GDM1 (cell line): ENCODE measurements around the gene PUM1.
"Not testable (repeated sequence)": the region's sequence is repeated elsewhere in the genome, so short reads cannot be mapped to it uniquely, and the experiment has no call there.

Source experiments
- DNase-seq: peaks from one replicate; lab custom pipeline; 2025; lab: John Stamatoyannopoulos, UW

PUM1 gene

GRCh38 chr1:30995990-30996612, 69.4 kb downstream of the PUM1 start:
- DNase-seq, result no peak

GRCh38 chr1:30991862-30992606, 73.5 kb downstream of the PUM1 start:
- DNase-seq, result no peak

DNA sequence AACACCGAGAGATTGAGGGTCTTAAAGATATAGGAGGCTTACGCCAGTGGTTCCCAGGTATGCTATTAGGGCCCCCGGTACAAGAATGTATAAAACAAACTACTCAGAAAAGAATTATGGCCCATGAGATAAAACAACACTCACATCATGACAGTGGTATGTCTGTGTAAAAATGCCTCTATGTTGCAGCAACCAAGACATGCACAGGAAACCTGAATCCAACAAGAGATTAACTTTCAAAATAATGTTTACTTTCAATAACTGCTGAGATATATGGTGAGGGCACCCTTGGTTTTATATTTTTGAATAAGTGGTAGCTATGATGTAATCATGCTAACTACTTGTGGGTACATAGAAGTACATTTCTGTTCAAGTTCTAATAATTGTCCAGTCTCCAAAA, 74.9 kb downstream of the PUM1 start:
- no peak for DNase-seq

- DNase-seq, result no peak
These were observed 77.5 kb downstream of the PUM1 start for GRCh38 chr1:30988045-30988444.

- DNase-seq, result no peak
These were observed 78.8 kb downstream of the PUM1 start for GRCh38 chr1:30986755-30987154.

- no peak for DNase-seq
These were observed 80.5 kb downstream of the PUM1 start for GRCh38 chr1:30984991-30985503.

DNA sequence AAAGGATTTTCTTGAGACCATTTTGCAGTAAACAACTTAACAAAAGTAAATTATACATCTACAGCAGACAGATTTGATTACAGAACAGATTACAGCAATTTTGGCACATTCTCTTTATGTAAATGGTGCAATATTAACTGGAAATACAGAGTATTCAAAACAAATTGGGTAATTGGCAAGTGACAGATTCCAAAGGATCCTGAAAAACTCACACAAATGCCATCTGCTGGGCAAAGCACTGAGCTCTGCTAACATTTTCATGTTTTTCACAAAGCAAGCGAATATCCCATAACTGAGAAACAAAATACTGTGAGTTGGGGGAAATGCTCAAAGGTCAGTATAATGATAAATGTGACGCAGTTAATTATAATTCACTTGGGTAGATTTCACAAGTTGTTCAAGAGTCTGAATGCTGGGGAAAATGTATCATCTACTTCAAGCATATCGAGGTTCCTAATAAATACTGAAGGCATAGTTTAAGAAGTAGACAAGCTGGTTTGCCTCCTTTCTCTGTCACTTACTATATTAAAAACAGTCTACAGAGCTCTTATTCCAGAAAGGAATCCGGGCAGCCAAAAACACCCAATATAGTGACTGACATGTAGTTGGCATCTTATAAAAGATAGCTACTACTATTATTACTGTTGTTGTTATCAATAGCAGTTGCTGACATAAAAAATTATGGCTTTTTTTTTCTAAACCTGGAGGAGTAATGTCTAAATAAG, 81.2 kb downstream of the PUM1 start:
- DNase-seq, result no peak

- no peak for DNase-seq
These were observed 82.6 kb downstream of the PUM1 start for GRCh38 chr1:30982937-30983336.

- DNase-seq, result no peak
These were observed 83.1 kb downstream of the PUM1 start for GRCh38 chr1:30982431-30982830.

DNA sequence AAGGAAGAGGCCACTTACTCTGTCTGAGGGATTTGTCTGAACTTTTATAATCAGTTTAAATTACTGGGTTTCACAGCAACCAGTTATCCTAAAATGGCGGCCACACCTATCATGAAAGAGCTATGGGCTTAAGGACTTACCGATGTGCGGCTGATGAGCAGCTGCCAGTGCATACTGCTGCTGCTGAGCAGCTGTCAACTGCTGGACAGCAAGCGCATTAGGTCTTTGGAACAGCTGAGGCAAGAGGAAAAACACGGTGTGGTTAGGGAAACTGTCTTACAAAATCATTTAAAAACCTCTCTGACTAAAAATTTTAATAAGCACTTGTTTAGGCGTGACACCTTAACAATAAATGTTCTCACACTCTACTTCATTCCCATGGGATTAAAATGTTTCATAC, 84.3 kb downstream of the PUM1 start:
- no peak for DNase-seq

DNA sequence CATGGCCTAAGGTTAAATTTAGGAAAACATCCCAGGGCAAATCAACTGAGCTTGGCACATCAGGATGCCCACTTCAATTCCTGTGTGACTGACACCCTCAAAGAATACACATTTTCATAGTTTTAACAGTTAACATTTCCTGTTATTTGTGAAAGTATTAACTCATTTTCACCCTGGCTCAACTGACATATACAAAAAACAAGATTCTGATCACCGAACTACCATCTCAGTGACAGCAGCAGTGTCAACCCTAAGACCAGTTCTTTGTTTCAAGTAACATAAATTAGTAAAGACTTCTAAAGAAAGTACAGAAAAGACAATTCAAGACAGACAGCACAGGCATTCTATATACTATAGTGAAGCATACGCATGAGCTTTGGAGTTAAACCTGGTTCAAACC, 88.0 kb downstream of the PUM1 start:
- no peak for DNase-seq

DNA sequence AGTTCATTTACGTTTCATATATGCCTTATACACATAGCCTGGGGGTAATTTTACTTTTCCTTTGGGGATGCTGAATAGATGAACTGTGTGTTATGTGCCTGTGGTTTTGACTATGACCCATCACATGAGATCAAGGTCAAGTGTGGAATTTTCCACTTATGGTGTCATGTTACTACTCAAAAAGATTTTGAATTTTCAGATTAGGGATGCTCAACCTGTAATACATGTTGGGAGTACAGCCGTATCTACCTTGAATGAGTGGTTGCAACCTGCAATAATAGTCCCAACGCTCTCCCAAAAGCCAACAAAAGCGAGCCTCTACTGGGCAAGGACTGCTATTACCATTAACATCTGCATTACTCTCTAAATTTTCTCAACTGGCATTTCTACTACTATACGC, 88.4 kb downstream of the PUM1 start:
- no peak for DNase-seq

DNA sequence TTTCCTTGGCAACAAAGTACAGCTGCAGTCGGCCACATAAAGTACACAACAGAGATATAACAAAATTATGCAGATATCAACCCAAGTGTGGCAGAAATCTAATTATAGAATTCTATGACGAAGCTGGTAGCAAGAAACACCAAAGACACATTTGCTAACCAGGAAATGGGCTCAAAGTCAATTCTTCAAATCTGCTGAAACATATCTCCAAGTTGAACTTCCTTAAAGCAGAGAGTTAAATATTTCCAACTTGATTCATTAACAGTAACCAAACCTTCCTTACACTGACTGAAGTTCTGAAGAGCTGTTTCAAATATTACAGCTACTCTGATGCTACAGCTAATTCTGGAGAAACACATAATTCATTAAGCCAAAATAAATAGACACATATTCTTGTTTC, 89.4 kb downstream of the PUM1 start:
- no peak for DNase-seq

- no peak for DNase-seq
These were observed 90.3 kb downstream of the PUM1 start for GRCh38 chr1:30975217-30975616.

- no peak for DNase-seq
These were observed 91.0 kb downstream of the PUM1 start for GRCh38 chr1:30974536-30974935.

DNA sequence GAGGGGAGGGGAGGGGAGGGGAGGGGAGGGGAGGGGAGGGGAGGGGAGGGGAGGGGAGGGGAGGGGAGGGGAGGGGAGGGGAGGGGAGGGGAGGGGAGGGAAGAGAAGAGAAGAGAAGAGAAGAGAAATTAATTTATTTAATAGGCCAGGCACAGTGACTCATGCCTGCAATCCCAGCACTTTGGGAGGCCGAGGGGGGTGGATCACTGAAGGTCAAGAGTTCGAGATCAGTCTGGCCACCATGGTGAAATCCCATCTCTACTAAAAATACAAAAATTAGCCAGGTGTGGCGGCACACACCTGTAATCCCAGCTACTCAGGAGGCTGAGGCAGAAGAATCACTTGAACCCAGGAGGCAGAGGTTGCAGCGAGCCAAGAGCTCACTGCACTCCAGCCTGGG, 93.2 kb downstream of the PUM1 start:
- not testable (repeated sequence) for DNase-seq

- DNase-seq, result no peak
These were observed 94.0 kb downstream of the PUM1 start for GRCh38 chr1:30971496-30971895.

DNA sequence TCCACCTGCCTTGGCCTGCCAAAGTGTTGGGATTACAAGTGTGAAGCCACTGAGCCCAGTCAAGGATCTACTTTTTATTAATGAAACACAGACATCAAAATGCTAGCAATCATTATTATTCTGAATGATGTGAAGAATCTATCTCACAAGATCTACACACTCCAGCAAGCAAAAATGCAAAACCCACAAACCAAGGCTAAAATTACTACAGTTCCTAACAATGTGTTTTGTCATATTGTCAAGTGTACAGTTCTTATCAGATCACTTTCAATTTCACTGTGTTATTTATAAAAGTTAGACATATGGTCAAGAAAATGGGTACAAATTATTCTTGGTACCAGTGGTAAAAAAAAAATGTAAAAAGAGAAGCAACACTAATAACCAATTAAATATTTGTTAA, 95.6 kb downstream of the PUM1 start:
- no peak for DNase-seq

DNA sequence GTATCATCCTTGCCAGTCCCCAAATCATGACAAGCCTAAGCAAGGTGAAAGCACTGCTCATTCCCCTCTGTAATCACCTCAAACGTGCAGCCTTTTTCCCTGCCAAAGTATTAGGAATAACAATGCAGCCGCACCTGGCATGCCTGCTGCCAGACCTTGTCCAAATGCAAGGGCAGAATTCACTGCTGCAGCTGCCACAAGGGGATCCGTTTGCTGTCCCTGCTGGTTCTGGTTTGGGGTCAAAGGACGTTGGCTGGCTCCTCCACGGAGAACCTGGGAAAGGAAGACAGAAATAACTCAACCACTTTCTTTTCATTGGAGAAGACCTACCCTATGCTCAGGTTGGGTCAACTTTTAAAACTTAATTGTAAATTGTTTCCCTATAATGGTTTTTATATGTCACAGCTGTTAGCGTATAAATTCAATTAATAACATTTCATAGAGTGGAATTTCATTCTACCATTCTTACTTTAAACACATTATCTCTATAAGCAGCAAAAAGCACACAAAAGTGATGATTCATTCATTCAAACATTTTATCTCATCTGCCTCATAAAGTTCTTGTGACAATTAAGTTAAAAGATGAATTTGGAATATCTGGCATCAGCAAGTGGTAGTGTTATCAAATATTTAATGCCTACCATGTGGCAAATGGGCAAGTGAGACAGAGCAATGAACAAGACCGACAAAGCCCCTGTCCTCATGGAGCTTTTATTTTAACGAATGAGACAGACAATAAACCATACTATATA, 97.1 kb downstream of the PUM1 start:
- no peak for DNase-seq

DNA sequence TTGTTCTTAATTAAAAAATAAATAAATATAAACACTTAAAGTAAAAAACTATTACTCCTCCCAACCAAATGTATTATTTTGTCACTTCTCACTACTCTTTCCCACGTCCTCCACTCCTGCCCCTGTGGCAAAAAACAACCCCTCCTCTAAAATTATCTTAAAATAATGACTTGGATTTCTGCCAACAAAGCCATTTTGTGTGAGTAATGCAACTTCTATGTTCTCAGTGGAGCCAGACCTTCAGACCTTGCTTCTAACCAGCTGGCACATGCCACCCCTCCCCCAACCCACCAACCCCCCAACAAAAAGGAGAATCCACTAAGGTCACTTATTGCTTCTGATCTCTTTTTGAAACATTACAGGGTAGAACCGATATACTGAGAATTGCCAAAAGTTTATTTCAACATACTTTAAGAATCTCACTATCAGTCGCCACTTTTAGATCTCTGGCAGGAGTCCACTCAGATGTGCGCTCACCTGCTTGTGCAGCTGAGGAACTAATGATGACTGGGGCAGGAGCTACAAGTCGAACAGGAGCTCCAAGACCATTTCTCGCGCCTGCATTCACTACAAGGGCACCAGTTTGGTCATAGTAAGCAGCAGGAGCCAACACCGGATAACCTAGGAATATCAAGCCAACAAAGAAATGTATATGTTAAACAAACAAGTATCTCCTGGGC, 98.7 kb downstream of the PUM1 start:
- DNase-seq, result no peak

- DNase-seq, result no peak
These were observed 99.5 kb downstream of the PUM1 start for GRCh38 chr1:30965924-30966599.
